HK-2 (cell line): ENCODE measurements around the gene RNASE4.
A peak's percentile ranks its signal among the peaks of the same experiment; 100 is the strongest.
"Not testable (repeated sequence)": the region's sequence is repeated elsewhere in the genome, so short reads cannot be mapped to it uniquely, and the experiment has no call there.

Experiments
- DNase-seq: peaks from one replicate; pipeline ENCODE4 v3.0.0-alpha.2; 2018; ENCODE audit not compliant: unreplicated experiment

RNASE4 gene, protein sequence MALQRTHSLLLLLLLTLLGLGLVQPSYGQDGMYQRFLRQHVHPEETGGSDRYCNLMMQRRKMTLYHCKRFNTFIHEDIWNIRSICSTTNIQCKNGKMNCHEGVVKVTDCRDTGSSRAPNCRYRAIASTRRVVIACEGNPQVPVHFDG

DNA sequence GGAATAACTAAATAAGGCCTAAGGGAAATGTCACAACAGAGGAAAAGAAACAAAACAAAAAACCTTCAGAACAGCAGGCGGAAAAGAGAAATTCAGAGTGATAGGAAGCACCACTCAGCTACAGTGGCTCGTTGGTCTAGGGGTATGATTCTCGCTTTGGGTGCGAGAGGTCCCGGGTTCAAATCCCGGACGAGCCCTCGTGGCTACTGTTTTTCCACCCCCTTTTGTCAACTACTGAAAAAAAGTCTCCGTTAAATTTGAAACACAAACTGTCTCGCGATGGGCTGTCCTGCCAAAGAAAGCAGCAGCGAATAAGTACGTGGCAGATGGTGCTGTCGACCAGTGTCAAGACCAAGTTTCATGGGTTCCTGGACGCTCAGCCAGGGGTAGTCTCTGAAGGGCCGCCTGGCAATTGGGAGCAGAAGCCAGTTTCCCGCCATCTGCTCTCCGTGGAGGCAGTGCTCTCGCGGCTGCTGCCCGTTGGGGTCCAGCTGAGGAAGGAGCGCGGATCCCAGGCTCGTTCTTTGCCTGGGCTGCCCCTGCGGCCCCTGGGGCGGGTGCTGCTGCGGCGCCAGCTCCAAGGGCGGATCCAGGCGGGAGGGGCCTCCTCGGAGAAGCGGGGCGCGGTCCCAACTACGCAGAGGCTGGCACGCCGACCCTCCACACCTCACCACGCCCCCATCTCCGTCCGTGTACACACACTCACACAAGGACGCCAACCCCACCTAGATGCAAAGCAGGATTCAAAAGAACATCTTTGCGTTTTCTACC is at the start of gene RNASE4:
RNASE4 (plus strand) TSS at position 670 of the 771 bp plus-strand sequence. CDS start 14,812 bp downstream, outside the sequence.
- peak; percentile 83 for DNase-seq

DNA sequence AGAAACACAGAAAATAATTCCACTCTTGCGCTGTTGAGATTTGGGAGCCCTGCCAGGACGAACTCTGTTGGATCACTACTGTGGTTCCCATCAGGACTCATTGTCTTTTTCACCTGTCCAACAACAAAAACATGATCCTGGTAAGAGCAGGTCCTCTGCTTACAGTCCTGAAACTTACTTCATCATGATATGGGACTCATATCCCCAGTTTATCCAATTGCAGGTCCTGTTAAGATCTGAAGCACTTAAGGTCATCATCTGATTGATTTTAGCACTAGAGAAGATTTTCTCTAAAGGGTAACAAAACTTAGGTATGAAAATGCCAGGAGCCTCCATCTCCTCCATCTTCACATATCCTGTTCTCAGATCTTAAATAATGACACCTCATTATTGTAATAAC is 42.8 kb upstream of the RNASE4 start, which contains the start of gene OR6S1:
OR6S1 (minus strand) TSS at position 101 of the 400 bp plus-strand sequence; CDS start at position 101, 0 bp downstream.
- no peak for DNase-seq

DNA sequence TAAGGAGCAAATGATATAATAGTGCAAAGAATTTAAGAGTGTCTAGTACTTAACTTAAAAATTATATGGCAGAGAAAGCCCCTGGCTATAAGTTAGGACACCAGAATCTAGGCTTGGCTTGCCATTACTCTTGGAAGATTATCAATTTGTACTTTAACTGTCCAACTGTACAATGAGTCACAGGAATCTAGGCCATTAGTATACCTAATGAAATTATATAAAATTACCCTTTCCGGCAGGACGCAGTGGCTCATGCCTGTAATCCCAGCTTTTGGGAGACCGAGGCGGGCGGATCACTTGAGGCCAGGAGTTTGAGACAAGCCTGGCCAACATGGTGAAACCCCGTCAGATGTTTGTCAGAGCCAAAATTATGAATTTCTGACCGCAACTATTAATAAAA is 42.2 kb upstream of the RNASE4 start:
- no peak for DNase-seq

DNA sequence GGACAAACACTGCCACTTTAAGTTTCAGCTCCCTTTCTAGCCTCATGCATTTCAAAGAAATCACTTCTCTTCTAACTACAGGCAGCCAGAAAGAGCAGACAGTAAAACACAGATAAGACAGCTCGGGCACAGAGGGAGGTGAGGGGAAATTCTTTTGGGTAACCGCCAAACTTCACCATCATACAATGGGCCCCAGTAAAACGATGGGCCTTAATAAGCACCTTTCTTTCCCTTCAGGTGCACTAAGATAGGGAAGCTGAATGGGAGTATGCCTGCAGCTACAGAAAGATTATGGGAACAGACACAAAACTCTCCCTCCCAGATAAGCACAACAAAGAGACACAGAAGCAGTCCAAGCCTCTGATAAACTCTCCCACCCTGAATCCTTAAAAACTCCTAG is 41.6 kb upstream of the RNASE4 start:
- not testable (repeated sequence) for DNase-seq

DNA sequence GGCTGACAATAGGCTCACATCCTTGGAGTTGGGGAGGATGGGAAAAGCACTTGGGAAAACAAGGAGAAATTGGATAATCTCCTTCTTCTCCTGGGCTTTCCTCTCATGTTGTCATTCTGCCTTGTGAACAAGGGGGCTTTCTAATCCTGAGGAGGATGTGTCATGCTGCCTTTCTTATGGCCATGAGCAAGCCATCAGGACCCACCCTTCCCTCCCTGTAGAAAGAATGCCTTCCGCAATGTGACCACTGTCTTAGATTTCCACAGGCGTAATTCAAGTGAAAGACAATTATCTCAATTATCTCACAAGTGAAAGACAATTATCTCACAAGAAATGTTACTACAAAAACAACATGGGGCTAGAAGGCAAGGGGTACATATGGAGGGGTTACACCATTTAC is 39.8 kb upstream of the RNASE4 start:
- DNase-seq, result no peak

DNA sequence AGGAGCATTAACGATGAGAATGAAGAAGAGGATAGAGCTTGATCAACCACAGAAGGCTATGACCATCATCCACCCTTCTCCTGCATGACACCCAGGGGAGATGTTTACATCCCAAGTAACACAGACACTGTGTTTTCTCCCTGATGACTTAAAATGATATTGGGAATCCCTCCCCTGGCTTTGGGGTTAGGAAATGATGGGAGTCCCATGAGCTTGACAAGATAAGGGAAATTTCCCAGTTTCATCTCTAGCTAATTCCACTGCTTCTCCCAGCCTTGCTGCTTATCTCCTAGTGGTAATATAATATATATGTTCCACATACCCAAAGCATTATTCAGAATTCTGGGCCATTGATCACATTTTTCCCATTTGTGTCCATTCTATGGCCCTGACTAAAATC is 38.9 kb upstream of the RNASE4 start:
- no peak for DNase-seq

DNA sequence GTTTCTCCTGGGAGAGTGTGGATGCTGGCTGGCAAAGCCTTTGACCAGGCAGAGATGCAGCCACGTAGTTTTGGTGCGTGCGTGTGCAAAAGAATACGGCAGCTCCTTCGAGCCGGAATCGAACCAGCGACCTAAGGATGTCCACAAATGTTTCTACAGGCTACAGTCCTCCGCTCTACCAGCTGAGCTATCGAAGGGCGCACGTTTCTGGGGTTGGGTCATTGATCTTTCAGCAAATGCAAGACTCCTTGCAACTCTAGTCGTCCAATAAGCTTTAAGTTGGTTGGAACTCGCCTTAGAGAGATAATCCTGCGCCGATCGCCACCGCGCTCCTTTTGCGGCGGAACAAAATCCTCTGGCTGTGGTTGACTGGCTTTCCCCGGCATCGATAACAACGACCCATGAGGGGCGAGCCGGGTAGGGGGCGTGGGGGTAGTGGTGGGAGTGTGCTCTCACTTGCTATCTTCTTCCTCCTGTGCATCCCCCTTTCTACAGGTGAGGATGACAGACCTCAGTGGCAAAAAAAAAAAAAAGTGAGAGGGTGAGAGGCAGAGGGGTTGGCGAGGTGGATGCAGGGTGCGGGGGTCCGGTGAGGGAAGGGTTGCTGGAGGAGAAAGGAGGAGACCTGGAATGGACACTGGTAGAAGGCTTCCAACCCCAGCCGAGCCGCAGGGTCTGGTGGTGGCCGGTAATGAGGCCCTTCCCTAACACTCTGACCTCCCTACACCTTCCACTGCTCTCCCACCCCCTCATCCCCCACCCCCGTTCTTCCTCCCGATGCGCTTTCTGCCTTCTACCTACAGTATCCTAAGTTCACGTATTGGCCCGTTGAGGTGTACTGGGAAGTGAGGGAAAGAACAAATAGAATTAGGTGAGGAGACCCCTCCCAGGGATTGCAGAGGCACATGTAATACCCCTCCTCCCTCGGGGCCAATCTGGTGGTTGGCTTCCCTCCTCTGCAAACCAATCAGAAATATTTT is 31.1 kb upstream of the RNASE4 start:
- peak; percentile 58 for DNase-seq

DNA sequence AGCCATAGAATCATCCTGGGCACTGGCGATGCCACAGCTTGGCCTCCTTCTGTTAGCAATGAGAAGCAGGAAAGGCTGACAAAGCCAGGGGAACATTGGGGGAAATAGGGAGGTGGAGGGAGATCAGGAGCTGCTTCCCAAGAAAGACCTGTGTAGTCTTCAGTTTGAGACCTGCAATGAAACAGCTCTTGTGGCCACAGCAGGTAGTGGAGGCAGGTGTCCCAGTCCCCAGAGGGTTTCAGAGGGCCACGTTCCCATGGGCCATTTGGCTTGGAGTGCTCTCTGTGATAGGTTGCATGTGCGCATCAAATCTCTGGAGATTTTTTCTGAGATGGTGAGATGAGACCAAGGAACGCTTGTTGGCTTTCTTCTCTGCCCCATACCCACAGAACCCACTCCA is 28.5 kb upstream of the RNASE4 start:
- DNase-seq, result no peak

DNA sequence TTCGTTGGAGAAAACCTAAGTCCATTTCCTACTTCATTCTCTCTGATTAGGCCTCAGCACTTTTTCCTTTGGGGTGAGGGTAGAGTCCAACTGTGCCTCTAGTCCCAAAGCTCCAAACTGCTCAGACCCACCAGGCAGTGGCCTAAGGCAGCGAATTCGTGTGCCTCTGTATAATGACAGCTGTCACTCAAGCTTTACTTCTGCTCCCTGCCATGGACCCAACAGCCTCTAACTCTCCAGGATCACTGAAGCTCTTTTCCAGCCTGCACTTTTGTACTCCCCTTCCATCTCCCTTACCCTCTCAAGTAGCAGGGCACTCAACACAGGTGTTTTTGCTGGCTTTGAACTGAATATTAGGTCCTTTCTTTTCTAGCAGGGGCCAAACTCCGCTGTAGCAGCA is 28.1 kb upstream of the RNASE4 start:
- DNase-seq, result no peak

DNA sequence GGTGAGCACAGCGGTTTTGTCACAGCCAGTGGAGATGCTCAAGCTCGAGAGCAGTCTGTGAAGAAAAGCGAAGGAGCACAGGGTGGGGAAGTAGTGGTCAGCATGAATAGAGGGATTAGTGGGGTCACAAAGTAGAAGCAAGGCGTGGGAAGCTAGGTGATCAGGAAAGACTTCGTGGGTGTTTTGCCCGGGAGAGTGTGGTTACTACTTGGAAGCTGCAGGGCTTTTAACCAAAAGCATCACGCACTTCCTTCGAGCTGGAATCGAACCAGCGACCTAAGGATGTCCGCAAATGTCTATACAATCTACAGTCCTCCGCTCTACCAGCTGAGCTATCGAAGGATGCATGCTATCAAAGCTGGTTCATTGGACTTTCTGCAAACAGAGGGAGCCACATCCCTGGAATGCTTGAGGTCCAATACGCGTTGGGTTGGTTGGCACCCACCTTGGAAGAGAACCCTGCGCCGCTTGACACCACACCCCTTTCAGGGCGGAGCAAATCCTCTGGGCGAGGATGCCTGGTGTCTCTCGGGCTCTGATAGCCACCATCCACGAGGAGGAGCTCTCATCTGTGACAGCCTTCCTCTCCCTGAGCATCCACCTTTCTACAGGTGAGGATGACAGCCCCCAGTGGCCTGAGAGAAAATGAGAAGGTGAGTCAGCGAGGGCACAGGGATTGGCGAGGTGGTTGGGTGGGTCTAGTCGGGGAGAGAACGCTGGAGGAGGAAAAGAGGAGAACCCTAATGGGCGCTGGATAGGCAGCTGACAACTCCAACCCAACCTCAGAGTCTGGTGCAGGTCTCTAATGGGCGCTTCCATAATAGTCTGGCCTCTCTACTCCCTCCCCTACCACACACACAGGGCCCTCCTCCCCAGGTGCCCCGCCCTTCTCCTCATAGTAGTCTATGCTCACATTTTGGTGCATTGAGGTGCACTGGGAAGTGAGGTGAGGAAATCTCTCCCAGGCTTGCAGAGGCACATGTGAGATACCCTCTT is 26.8 kb upstream of the RNASE4 start:
- no peak for DNase-seq

DNA sequence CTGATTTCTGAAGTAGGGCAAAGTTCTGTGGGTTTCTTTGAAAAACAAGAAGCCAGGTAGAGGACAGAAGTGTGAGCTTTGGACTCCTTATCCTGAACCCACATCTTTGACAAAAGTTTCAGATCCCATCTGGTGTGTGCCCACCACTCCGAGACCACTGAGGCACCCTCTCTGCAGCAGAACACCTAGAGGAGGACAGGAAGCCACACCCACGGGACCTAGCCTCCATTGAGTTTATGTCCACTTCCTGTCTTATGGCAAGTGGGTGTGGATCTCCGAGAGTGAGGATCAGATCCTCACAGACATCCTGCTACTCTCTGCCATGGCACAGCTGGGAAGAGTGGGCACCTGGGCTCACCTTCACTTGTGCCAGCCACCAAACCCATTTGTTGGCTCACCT is 26.1 kb upstream of the RNASE4 start:
- no peak for DNase-seq

DNA sequence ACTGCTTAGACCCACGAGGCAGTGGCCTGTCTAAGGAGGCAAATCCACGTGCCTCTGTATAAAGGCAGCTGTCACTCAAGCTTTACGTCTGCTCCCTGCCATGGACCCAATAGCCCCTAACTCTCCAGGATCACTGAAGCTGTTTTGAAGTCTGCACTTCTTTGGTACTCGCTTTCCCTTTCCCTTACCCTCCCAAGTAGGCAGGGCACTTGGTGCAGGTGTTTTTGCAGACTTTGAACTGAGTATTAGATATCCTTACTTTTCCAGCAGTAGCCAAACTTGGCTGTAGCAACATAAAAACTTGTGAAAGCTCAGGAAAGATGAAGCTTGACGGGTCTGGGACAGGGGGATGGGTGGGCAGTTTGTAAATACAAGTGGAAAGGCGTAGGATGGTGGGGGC is 25.0 kb upstream of the RNASE4 start:
- DNase-seq, result no peak

DNA sequence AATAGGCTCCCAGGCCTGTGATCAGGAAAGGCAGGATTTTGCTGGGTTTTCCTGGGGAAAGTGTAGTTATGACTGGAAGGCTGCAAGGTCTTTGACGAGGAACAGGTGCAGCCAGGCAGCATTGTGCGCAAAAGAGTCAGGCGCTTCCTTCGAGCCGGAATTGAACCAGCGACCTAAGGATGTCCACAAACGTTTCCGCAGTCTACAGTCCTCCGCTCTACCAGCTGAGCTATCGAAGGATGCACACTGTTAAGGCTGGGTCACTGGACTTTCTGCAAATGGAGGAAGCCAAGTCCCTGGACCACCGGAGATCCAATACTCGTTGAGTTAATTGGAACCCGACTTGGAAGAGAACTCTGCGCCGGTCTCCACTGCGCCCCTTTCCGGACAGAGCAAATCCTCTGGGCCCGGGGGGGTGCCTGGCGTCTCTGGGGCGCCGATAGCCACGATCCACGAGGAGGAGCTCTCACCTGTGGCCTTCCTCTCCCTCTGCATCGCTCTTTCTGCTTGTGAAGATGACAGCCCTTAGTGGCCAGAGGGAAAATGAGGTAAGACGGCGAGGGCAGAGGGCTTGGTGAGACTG is 24.5 kb upstream of the RNASE4 start:
- no peak for DNase-seq

DNA sequence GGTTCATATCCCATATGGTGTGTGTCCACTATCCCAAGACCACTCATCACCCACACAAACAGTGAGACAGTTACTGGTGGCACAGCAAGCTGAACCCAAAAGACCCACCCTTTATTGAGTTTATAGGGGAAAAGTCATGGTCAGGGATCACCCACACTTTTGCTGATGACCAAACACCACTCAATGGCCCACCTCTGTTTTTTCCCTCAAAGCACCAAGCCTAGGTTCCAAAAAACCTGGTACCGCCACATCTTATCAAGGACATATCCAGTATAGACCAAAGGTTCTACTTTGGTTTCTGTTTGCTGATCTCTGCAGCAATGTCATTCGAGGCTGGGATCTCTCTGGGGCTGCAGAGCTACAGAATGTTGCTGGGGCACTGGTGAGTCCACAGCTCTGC is 23.2 kb upstream of the RNASE4 start:
- no peak for DNase-seq

DNA sequence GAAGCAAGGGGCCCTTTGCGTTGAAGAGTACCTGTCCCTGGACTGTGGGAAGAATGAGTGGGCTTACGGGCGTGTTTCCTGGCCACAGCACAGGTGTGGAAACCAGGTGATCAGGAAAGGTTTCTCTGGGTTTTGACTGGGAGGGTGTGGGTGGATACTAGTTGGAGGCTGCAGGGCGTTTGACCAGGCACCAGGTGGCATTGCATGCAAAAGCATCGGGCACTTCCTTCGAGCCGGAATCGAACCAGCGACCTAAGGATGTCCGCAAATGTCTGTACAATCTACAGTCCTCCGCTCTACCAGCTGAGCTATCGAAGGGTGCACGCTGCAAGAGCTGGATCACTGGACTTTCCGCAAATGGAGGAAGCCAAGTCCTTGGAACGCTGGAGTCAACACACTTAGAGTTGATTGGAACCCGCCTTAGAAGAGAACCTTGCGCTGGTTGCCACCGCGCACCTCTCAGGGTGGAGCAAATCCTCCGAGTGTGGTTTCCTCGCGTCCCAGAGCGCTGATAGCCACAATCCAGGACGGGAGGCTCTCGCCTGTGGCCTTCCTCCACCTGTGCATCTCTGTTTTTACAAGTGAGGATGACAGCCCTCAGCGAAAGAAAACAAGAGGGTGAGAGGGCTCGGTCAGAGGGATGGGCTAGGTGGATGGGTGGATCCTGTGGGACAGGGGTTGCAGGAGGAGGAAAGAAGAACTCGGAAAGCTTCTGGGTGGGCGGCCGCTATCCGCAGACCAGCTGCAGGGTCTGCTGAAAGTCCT is 21.2 kb upstream of the RNASE4 start:
- peak; percentile 66 for DNase-seq

DNA sequence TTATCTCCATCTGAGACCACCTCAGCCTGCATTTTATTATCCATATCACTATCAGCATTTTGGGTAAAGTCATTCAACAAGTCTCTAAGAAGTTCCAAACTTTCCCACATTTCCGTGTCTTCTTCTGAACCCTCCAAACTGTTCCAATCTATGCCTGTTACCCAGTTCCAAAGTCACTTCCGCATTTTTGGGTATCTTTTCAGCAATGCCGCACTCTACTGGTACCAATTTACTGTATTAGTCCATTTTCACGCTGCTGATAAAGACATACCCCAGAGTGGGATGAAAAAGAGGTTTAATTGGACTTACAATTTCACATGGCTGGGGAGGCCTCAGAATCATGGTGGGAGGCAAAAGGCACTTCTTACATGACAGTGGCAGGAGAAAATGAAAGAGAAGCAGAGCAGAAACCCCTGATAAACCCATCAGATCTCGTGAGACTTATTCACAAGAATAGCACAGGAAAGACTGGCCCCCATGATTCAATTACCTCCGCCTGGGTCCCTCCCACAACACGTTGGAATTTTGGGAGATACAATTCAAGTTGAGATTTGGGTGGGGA is 17.9 kb upstream of the RNASE4 start:
- not testable (repeated sequence) for DNase-seq

DNA sequence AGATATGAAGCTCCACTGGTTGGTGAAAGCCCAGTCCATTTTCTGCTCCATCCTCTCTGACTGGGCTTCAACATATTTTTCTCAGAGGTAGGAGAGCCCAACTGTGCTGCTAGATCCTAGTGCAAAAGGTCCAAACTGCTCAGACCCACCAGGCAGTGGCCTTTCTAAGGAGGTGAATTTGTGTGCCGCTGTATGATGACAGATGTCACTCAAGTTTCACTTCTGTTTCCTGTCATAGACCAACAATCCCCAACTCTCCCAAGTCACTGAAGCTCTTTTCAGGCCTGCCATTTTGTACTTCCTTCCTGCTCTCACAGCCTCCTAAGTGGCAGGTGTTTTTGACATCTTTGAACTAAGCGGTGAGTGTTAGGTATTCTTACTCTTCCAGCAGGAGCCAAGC is 16.4 kb upstream of the RNASE4 start:
- no peak for DNase-seq

DNA sequence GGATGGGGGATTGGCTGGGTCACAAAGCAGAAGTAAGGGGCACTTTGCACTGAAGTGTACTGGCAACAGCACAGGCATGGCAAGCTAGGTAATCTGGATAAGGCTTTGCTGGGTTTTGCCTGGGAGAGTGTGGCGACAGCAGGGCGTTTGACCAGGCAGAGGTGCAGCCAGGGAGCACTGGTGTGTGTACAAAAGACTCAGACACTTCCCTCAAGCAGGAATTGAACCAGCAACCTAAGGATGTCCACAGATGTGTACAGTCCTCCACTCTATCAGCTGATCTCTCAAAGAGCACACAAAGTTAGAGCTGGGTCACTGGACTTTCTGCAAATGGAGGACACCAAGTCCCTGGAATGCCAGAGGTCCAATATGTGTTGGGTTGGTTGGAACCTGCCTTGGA is 15.4 kb upstream of the RNASE4 start:
- DNase-seq, result no peak

DNA sequence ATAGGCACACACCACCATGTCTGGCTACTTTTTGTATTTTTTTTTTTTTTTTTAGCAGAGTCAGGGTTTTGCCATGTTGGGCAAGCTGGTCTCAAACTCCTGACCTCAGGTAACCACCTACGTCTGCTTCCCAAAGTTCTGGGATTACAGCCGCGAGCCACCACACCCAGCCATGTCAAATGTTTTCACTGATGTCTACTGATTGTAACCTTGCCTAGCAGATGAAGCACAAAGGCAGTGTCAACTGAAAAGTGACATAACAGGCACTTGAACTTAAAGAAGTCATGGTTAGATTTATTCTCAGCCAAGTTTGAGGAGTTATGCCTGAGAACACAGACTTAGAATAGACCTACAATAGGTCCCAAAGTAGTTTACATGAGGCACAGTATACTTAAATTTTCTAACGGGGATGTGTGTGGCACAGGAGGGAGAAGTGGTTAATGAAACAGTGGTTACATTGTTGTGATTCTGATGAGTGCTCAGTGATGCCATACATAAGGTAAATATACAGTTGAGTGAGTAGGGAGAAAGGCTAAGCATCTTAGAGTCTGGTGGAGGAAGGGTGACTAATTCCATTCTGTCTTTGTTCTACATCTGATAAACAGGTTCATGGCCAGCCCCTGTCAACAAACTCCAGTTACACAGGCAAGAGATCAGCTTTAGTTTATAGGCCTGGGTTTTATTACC is 12.6 kb upstream of the RNASE4 start:
- no peak for DNase-seq
